Endothelial cell of umbilical vein (primary cell): ENCODE results near the gene MBD6. TPM values are rescaled to one million over a fixed set of nuclear protein-coding genes. Genes with fewer than 3 reads are reported as not detected.

Source experiments
- BruUV-seq: library from RNA; stranded (reverse); fragments of 400-500 nt; replicated peaks from 2 replicates; lab custom pipeline; 2021; lab: Mats Ljungman, UMichigan
- CTCF ChIA-PET: fragments of 300-600, 350-600 bp; sonication (Branson Sonifier 250); formaldehyde crosslinking; loops from one replicate; lab custom pipeline; 2021; ENCODE audit warnings: antibody characterized with exemption, inconsistent platforms; lab: Charles Lee
- POLR2A ChIA-PET: fragments of 300-600, 350-600 bp; sonication (Branson Sonifier 250); formaldehyde crosslinking; loops from one replicate; lab custom pipeline; 2021; ENCODE audit warnings: antibody characterized with exemption, inconsistent platforms; lab: Charles Lee
- DNase-seq: peaks from one replicate; pipeline ENCODE4 v3.0.0-alpha.2; 2011; ENCODE audit warnings: low read depth, low spot score
- FAIRE-seq: peaks from 2 replicates; lab custom pipeline; 2011; peaks lifted over from hg19 to GRCh38; lab: Jason Lieb, UNC
- H2AFZ ChIP-seq: 2 replicates; pipeline ENCODE4 v1.6.0; 2012; ENCODE audit warnings: low read depth, low read length, control low read depth, inconsistent platforms
- H3K27ac ChIP-seq: 2 replicates; pipeline ENCODE4 v1.5.1; 2011; ENCODE audit warnings: low read depth, mild to moderate bottlenecking, control low read depth, low read length, moderate library complexity; ENCODE audit not compliant: insufficient read depth
- H3K27me3 ChIP-seq, 2 experiments: 2 replicates each; pipeline versions ENCODE4 v1.6.0 to v1.6.1; 2011; ENCODE audit warnings: low read length in 2 of 2, mixed read lengths in 1 of 2; ENCODE audit not compliant: control insufficient read depth in 2 of 2, insufficient read depth in 2 of 2
- H3K36me3 ChIP-seq, 2 experiments: 2 replicates in 1 of 2; 3 replicates in 1 of 2; pipeline ENCODE4 v1.5.1; 2011; ENCODE audit warnings: low read length in 2 of 2, mild to moderate bottlenecking in 1 of 2, moderate library complexity in 1 of 2; ENCODE audit not compliant: control insufficient read depth in 2 of 2, insufficient read depth in 2 of 2; ENCODE audit errors: extremely low read depth in 1 of 2
- H3K4me1 ChIP-seq: 3 replicates; pipeline ENCODE4 v1.5.1; 2011; ENCODE audit warnings: mild to moderate bottlenecking, low read length; ENCODE audit not compliant: control insufficient read depth, insufficient read depth; ENCODE audit errors: extremely low read depth
- H3K4me2 ChIP-seq: 2 replicates; pipeline ENCODE4 v1.6.1; 2011; ENCODE audit warnings: low read length, control low read depth, mixed read lengths; ENCODE audit not compliant: insufficient read depth
- H3K4me3 ChIP-seq, 3 experiments: fragments of 200-600 bp in 1 of 3; sonication (generic), shearing (Covaris generic) in 1 of 3; replicated peaks in 1 of 3; 2 replicates each; pipeline ENCODE4 v1.5.1; 2011 to 2016; ENCODE audit warnings: control low read depth in 3 of 3, low read length in 3 of 3, mild to moderate bottlenecking in 2 of 3, inconsistent platforms in 1 of 3, low read depth in 1 of 3, moderate library complexity in 1 of 3; ENCODE audit not compliant: insufficient read depth in 1 of 3
- H3K79me2 ChIP-seq: 2 replicates; pipeline ENCODE4 v1.6.0; 2012; ENCODE audit warnings: low read length, inconsistent platforms; ENCODE audit not compliant: control insufficient read depth, insufficient read depth
- H3K9ac ChIP-seq: replicated peaks from 2 replicates; pipeline ENCODE3; 2011; ENCODE audit warnings: low read length, control low read depth; ENCODE audit not compliant: insufficient read depth; ENCODE audit errors: extremely low read depth
- H3K9me1 ChIP-seq: replicated peaks from 3 replicates; pipeline ENCODE4 v1.6.0; 2011; ENCODE audit warnings: mild to moderate bottlenecking, low read length; ENCODE audit not compliant: control insufficient read depth, insufficient read depth; ENCODE audit errors: extremely low read depth
- H3K9me3 ChIP-seq: replicated peaks from 2 replicates; pipeline ENCODE4 v1.5.1; 2012; ENCODE audit warnings: low read length, inconsistent platforms; ENCODE audit not compliant: control insufficient read depth, insufficient read depth
- H4K20me1 ChIP-seq: replicated peaks from 2 replicates; pipeline ENCODE3; 2011; ENCODE audit warnings: mild to moderate bottlenecking, low read length; ENCODE audit not compliant: control insufficient read depth, insufficient read depth; ENCODE audit errors: extremely low read depth
- EZH2 ChIP-seq: IDR thresholded peaks from 2 replicates; pipeline ENCODE4 v1.6.1; 2012; ENCODE audit warnings: borderline replicate concordance, low read depth, mild to moderate bottlenecking, moderate library complexity, low read length, inconsistent platforms; ENCODE audit not compliant: severe bottlenecking
- FOS ChIP-seq: IDR thresholded peaks from 2 replicates; pipeline ENCODE4 v1.6.1; 2011; ENCODE audit warnings: mild to moderate bottlenecking, low read length, moderate library complexity, borderline replicate concordance; ENCODE audit not compliant: insufficient read depth
- GATA2 ChIP-seq: IDR thresholded peaks from 2 replicates; pipeline ENCODE4 v1.7.0; 2011; ENCODE audit warnings: low read depth, mild to moderate bottlenecking, moderate library complexity, mixed read lengths, low read length; ENCODE audit not compliant: insufficient read length, insufficient read depth
- JUN ChIP-seq: IDR thresholded peaks from 2 replicates; pipeline ENCODE4 v1.6.1; 2011; ENCODE audit warnings: borderline replicate concordance, low read depth; ENCODE audit not compliant: insufficient read length, insufficient read depth
- MYC ChIP-seq: IDR thresholded peaks from one replicate; pipeline ENCODE4 v1.6.1; 2011; ENCODE audit warnings: mild to moderate bottlenecking, low read depth, low read length
- POLR2A ChIP-seq: IDR thresholded peaks from 2 replicates; pipeline ENCODE4 v1.6.1; 2012; ENCODE audit warnings: low read depth, mild to moderate bottlenecking, control low read depth, low read length
- POLR2AphosphoS5 ChIP-seq: IDR thresholded peaks from 2 replicates; pipeline ENCODE4 v1.6.1; 2012; ENCODE audit warnings: low read depth, mild to moderate bottlenecking, control low read depth, low read length, moderate library complexity; ENCODE audit not compliant: insufficient read depth
- dilution Hi-C: fragments of 300-500 bp; cut with MboI; formaldehyde crosslinking; loops from one replicate; pipeline ENCODE4 v1.15.0; 2019; ENCODE audit warnings: low sequenced_read_pairs; ENCODE audit not compliant: extremely low pct_ligation_motif_present
- intact Hi-C: fragments of 100-400 bp; cut with micrococcal nuclease; formaldehyde crosslinking; loops from one replicate; pipeline ENCODE4 v1.10.0; 2022
- polyA plus RNA-seq, 4 experiments: library from polyadenylated mRNA; depleted of rRNA in 3 of 4; stranded (reverse) in 3 of 4; unstranded in 1 of 4; fragments of >200 nt; gene quantifications; 2 replicates each; pipeline versions ENCODE4 v1.2.1 to v1.2.3, GENCODE V29; 2011 to 2012; ENCODE audit warnings: missing spikeins in 1 of 4
- total RNA-seq: library from RNA; stranded (reverse); gene quantifications from 2 replicates; pipeline ENCODE4 v1.2.3, GENCODE V29; 2021
- TF ChIP-seq, protein P1 (sequence below): IDR thresholded peaks from 2 replicates; pipeline ENCODE4 v1.6.1; 2011; ENCODE audit not compliant: insufficient read depth, insufficient read length
- TF ChIP-seq, protein P2 (sequence below), 2 donors: IDR thresholded peaks; 1 replicate in 1 of 2; 2 replicates in 1 of 2; pipeline ENCODE4 v1.5.1; 2011; ENCODE audit warnings: low read length in 2 of 2, mild to moderate bottlenecking in 2 of 2, moderate library complexity in 2 of 2, control low read depth in 1 of 2, inconsistent platforms in 1 of 2, low read depth in 1 of 2; ENCODE audit not compliant: insufficient read depth in 1 of 2; ENCODE audit errors: extremely low read depth in 1 of 2

The MBD6 gene
- total and polyA plus RNA-seq, 2 donors (not counting 3 experiments of a cell fraction or from before 2014, with no cell fraction given), result 10.6 to 95.2 TPM

DNA sequence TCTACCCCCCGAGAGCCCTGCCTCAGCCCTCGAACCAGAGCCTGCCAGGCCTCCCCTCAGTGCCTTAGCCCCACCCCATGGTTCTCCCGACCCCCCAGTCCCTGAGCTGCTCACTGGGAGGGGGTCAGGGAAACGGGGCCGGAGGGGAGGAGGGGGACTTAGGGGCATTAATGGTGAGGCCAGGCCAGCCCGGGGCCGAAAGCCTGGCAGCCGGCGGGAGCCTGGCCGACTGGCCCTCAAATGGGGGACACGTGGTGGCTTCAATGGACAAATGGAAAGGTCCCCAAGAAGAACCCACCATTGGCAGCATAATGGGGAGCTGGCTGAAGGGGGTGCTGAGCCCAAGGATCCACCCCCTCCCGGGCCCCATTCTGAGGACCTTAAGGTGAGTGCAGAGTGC, 5.6 kb downstream of the MBD6 start:
- no peak for DNase-seq
- Histone ChIP-seq H4K20me1 (no peaks in the 10 kb centered on the region), H3K27me3 (no peaks in the 10 kb centered on the region), H3K9me1 (no peaks in the 10 kb centered on the region), H3K36me3 (peaks cover 27 to 55% of the 10 kb centered on the region in 2 experiments), H2AFZ (no peak overlapping the region), H3K4me3 (no peak overlapping the region), H3K4me1 (peaks cover 14% of the 10 kb centered on the region), H3K9ac (no peak overlapping the region), H3K9me3 (no peaks in the 10 kb centered on the region), H3K4me2 (no peak overlapping the region), H3K27ac (no peak overlapping the region), H3K79me2 (peaks cover 19% of the 10 kb centered on the region)
- TF ChIP-seq FOS, result no peak
- TF ChIP-seq JUN, result no peak
- TF ChIP-seq POLR2A, result no peak
- no peak for TF ChIP-seq POLR2AphosphoS5
- TF ChIP-seq, protein P1, sequence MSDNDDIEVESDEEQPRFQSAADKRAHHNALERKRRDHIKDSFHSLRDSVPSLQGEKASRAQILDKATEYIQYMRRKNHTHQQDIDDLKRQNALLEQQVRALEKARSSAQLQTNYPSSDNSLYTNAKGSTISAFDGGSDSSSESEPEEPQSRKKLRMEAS, result no peak
- no peak for TF ChIP-seq GATA2
- no peak for TF ChIP-seq MYC
- TF ChIP-seq, protein P2, sequence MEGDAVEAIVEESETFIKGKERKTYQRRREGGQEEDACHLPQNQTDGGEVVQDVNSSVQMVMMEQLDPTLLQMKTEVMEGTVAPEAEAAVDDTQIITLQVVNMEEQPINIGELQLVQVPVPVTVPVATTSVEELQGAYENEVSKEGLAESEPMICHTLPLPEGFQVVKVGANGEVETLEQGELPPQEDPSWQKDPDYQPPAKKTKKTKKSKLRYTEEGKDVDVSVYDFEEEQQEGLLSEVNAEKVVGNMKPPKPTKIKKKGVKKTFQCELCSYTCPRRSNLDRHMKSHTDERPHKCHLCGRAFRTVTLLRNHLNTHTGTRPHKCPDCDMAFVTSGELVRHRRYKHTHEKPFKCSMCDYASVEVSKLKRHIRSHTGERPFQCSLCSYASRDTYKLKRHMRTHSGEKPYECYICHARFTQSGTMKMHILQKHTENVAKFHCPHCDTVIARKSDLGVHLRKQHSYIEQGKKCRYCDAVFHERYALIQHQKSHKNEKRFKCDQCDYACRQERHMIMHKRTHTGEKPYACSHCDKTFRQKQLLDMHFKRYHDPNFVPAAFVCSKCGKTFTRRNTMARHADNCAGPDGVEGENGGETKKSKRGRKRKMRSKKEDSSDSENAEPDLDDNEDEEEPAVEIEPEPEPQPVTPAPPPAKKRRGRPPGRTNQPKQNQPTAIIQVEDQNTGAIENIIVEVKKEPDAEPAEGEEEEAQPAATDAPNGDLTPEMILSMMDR (IDR thresholded peaks at IDR 0.05; ENCODE audit: extremely low read depth in 1 of 2, insufficient read depth in 1 of 2, low read depth in 1 of 2, low read length in 2 of 2), result no peak
- TF ChIP-seq EZH2, result no peak
- intact Hi-C loops, result no loop called here
- no peak for FAIRE-seq
- dilution Hi-C loops, result no loop called here
- ChIA-PET POLR2A (no interaction called here), CTCF (interaction anchor here (0.9 kb wide), 1 partner anchor 9 kb away, joined by 3 read pairs; no protein-coding TSS in a partner anchor)
- BruUV-seq, result no TSS peak
